ENCODE measurements around the gene MAU2. TPM values are rescaled to one million over a fixed set of nuclear protein-coding genes. Genes with fewer than 3 reads are reported as not detected.

The MAU2 gene
- polyA plus RNA-seq, 1 experiment: 14.7 TPM

- Histone ChIP-seq H3K9me3 (ENCODE audit: control insufficient read depth, insufficient read depth, low read length) (no peaks in the 10 kb centered on the region), H3K4me3 (ENCODE audit: low read depth, low read length) (no peak overlapping the region), H3K27me3 (ENCODE audit: control insufficient read depth, insufficient read depth, low read length) (no peaks in the 10 kb centered on the region), H3K27ac (ENCODE audit: low read depth, low read length) (no peak overlapping the region)
- ChIA-PET POLR2A (no interaction called here), CTCF (interaction anchor here (0.8 to 1.1 kb wide), 2 partner anchors 10 to 160 kb away, joined by 3 read pairs; no protein-coding TSS in a partner anchor)
- no peak for DNase-seq (ENCODE audit: low read depth, low spot score)
- TF ChIP-seq, protein P1, sequence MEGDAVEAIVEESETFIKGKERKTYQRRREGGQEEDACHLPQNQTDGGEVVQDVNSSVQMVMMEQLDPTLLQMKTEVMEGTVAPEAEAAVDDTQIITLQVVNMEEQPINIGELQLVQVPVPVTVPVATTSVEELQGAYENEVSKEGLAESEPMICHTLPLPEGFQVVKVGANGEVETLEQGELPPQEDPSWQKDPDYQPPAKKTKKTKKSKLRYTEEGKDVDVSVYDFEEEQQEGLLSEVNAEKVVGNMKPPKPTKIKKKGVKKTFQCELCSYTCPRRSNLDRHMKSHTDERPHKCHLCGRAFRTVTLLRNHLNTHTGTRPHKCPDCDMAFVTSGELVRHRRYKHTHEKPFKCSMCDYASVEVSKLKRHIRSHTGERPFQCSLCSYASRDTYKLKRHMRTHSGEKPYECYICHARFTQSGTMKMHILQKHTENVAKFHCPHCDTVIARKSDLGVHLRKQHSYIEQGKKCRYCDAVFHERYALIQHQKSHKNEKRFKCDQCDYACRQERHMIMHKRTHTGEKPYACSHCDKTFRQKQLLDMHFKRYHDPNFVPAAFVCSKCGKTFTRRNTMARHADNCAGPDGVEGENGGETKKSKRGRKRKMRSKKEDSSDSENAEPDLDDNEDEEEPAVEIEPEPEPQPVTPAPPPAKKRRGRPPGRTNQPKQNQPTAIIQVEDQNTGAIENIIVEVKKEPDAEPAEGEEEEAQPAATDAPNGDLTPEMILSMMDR (IDR thresholded peaks at IDR 0.05; ENCODE audit: low read depth, low read length): no peak
Observed at GRCh38 chr19:19305696-19306095, 14.9 kb upstream of the MAU2 start.

- TF ChIP-seq, protein P1 (IDR thresholded peaks at IDR 0.05; ENCODE audit: low read depth, low read length): no peak
Observed at GRCh38 chr19:19306191-19306590, 14.4 kb upstream of the MAU2 start.

DNA sequence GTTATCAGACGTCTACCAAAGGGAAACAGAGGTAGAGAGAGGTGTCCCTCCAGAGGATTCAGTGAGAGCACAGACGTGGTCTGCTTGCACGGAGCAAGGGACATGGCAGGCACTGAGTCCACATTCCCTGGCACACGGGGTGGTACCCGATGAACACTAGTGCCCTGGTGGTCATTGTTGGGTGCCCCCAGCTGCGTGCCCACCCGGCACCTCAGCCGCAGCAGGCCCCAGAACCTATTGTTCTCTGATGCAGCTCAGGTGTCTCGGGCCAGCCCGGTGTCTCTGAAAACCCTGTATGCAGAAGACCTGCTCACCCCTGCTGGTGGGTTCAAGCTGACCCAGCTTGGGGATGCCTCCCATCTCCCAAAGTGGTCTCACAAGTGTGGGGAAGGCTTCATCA, 12.3 kb upstream of the MAU2 start:
- TF ChIP-seq, protein P1 (IDR thresholded peaks at IDR 0.05; ENCODE audit: low read depth, low read length): no peak
- no peaks in the 10 kb centered on the region for H3K27me3 ChIP-seq (ENCODE audit: control insufficient read depth, insufficient read depth, low read length)
- POLR2A ChIA-PET: no interaction called here
- no peak overlapping the region for H3K4me3 ChIP-seq (ENCODE audit: low read depth, low read length)
- CTCF ChIA-PET: no interaction called here
- no peak for DNase-seq (ENCODE audit: low read depth, low spot score)
- no peak overlapping the region for H3K27ac ChIP-seq (ENCODE audit: low read depth, low read length)
- H3K9me3 ChIP-seq (ENCODE audit: control insufficient read depth, insufficient read depth, low read length): no peaks in the 10 kb centered on the region

More at GRCh38 chr19:19306191-19306590, 14.4 kb upstream of the MAU2 start:
- no peaks in the 10 kb centered on the region for H3K9me3 ChIP-seq (ENCODE audit: control insufficient read depth, insufficient read depth, low read length)
- no peaks in the 10 kb centered on the region for H3K27me3 ChIP-seq (ENCODE audit: control insufficient read depth, insufficient read depth, low read length)
- no peak overlapping the region for H3K27ac ChIP-seq (ENCODE audit: low read depth, low read length)
- ChIA-PET POLR2A (interaction anchor here (0.6 kb wide), 1 partner anchor 11 kb away, joined by 4 read pairs; no protein-coding TSS in a partner anchor), CTCF (no interaction called here)
- DNase-seq (ENCODE audit: low read depth, low spot score): no peak
- no peak overlapping the region for H3K4me3 ChIP-seq (ENCODE audit: low read depth, low read length)

DNA sequence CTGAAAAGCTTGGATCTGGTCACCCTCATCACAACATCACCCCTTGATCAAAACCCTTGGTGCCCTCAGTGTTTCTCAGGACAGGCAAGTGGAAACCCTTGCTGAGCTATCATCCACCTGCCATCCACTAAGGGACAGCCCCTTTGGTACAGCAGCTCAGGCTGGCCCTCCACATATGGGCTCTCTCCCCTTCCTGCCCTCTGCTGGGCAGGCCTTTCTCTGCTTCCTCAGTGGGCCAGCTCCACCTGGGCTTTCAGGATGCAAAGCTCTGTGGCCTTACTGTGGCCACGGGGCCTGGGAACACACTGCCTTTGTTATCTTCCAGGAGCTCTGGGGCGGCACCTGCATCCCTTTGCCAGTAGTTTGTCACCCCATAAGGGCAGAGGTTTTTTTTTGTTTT, 5.2 kb upstream of the MAU2 start:
- Histone ChIP-seq H3K27me3 (ENCODE audit: control insufficient read depth, insufficient read depth, low read length) (no peaks in the 10 kb centered on the region), H3K4me3 (ENCODE audit: low read depth, low read length) (no peak overlapping the region), H3K27ac (ENCODE audit: low read depth, low read length) (no peak overlapping the region), H3K9me3 (ENCODE audit: control insufficient read depth, insufficient read depth, low read length) (peaks cover 4% of the 10 kb centered on the region; the same call in 1 of the 2 replicates)
- ChIA-PET CTCF (interaction anchor here (0.9 kb wide), 1 partner anchor 10 kb away, joined by 3 read pairs; no protein-coding TSS in a partner anchor), POLR2A (interaction anchor here (0.6 kb wide), 1 partner anchor 96 kb away, joined by 5 read pairs; no protein-coding TSS in a partner anchor)
- TF ChIP-seq, protein P1 (IDR thresholded peaks at IDR 0.05; ENCODE audit: low read depth, low read length): no peak
- no peak for DNase-seq (ENCODE audit: low read depth, low spot score)

DNA sequence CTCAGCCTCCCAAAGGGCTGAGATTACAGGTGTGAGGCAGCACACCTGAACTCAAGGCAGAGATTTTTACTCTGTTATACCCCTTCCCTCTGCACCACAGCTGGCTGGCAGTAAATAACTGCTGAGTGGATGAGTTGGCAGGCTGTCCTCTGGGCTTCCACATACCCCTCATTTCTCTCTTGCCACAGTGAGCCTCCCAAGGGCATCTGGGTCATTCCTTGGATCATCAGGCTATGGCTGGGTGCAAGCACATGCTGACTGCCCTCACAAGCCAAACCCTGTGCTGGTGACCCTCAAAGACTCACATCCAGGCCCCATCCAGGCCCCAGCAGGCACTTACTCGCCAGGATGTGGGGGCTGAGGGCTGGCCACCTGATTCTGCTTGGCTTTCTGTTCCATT, 4.5 kb upstream of the MAU2 start:
- H3K27ac ChIP-seq (ENCODE audit: low read depth, low read length): no peak overlapping the region
- H3K9me3 ChIP-seq (ENCODE audit: control insufficient read depth, insufficient read depth, low read length): peaks cover 4% of the 10 kb centered on the region; the same call in 1 of the 2 replicates
- ChIA-PET POLR2A (no interaction called here), CTCF (interaction anchor here (0.6 kb wide), 1 partner anchor 215 kb away, joined by 8 read pairs; no protein-coding TSS in a partner anchor)
- H3K27me3 ChIP-seq (ENCODE audit: control insufficient read depth, insufficient read depth, low read length): no peaks in the 10 kb centered on the region
- no peak overlapping the region for H3K4me3 ChIP-seq (ENCODE audit: low read depth, low read length)
- no peak for DNase-seq (ENCODE audit: low read depth, low spot score)
- TF ChIP-seq, protein P1 (IDR thresholded peaks at IDR 0.05; ENCODE audit: low read depth, low read length): no peak

Measured in AG04450 (cell line).